GM21825 (cell line): ENCODE data around the gene IGFBP6.
A peak's percentile ranks its signal among the peaks of the same experiment; 100 is the strongest.

Experiments used
- ATAC-seq: cut with Tn5 transposase; IDR thresholded peaks from one replicate; pipeline ENCODE4 v1.9.1; 2021; ENCODE audit warnings: mild to moderate bottlenecking, moderate library complexity; ENCODE audit not compliant: unreplicated experiment

The IGFBP6 gene

GRCh38 chr12:53097564-53098353, at the start of gene IGFBP6:
TSS of gene IGFBP6 (plus strand) at chr12:53097667. CDS start at chr12:53097718, 51 bp downstream.
- peak; percentile 50 for ATAC-seq

DNA sequence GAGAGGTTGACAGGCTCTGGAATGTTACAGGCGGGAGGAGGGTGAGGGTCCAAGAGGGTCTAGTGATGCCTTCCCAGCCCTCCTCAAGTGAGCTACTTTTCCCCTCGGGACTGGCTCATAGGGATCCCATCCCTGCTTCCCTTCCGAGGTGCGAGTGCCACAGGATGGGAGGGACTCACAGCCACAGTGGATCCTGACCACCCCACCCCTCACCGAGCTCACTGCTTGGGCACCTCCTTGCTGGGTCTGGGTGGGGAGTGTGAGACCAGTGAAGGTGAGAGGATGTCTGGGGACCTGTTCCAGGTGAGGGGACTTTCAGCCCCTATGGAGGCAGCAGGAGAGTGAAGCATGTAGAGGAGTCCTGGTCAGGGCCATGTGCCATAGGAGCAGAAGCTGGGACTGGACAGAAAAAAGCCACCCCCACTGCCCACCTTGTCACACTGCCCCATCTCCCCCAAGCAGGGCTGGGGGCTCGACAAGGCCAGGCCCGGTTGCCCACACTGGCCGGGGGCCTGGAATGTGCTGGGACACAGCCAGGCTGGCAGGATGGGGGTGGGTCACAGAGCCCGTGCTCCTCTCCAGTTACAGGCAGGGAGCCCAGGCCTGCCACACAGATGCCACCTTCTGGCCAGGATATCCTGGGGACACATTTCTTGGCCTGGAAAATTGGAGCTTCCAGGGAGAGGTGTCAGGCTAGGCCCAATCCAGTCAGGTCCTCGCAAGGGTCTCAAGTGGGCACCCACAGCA, 49.3 kb upstream of the IGFBP6 start:
- no peak for ATAC-seq

GRCh38 chr12:53048780-53049401, 48.6 kb upstream of the IGFBP6 start:
- ATAC-seq, result no peak

DNA sequence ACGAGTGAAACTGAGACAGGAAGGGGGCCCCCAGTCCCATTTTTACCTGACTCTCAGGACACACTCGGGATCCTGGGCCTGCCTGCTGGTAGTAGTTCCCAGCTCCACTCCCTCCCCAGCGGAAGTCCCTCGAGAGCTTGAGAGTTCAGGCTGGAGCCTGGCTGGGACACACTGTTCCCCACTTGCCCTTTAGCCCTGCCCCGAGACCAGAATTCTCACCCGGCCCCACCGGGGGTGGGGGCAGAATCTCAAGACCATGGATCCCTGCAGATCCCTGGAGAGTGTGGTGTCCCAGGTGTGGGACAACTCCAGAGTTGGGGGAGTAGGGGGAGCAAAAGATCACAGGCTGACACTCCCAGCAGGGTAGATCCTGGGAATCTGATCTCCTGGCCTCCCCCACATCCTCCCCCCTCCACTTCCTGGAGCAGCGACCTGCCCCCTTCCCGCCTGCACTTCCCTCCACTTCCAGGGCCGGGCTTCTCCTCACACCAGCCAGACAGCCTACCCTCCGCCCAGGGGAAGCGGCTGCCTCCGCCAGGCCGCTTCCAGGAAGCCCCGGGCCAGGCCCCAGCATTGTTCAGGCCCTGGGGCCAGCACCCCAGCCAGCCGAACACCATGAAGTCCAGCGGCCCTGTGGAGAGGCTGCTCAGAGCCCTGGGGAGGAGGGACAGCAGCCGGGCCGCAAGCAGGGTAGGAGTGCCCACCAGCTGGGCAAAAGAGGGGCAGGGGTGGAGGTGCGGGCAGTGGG, 47.7 kb upstream of the IGFBP6 start, which contains the start of gene TNS2:
Gene TNS2 (plus strand): TSS at position 495 of the 748 bp plus-strand sequence. CDS start 121 bp downstream, at position 616.
- ATAC-seq, result no peak

- no peak for ATAC-seq
These were observed 46.9 kb upstream of the IGFBP6 start for GRCh38 chr12:53050426-53051057.

DNA sequence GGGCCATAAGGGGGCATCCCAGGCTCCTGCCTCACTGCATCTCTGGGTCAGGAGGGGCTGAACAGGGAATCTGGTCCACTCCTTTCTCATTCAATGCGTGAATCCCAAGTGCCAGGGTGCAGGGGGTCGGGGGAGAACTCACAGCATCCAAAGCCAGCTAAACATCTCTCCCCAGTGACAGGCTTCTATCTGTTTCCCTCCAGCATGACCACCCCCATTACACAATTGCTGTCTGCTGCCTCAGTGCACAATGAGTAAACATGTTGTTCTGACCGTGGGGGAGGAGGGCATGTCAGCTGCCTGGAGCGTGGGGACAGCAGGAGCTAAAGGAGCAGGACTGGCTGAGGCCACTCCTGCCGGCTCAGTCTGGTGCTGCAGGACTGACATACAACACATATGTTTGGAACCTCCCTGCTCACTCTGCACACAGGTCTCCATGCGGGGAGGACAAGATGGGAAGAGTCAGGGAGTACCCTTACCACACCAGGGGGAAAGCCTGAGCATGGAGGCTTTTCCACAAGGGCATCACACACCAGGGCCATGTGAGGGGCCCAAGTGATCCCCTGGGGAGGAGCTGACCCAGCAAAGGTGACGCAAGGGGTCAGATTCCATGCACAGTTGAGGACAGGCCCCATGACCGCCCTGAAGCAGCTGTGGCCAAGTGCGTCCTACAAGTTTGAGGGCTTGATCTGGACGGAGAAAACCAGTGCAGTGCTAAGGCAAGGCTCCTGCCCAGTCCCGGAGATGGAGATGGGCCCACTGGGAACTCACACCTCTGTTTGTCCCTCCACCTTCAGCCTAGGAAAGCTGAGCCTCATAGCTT, 46.2 kb upstream of the IGFBP6 start:
- no peak for ATAC-seq

DNA sequence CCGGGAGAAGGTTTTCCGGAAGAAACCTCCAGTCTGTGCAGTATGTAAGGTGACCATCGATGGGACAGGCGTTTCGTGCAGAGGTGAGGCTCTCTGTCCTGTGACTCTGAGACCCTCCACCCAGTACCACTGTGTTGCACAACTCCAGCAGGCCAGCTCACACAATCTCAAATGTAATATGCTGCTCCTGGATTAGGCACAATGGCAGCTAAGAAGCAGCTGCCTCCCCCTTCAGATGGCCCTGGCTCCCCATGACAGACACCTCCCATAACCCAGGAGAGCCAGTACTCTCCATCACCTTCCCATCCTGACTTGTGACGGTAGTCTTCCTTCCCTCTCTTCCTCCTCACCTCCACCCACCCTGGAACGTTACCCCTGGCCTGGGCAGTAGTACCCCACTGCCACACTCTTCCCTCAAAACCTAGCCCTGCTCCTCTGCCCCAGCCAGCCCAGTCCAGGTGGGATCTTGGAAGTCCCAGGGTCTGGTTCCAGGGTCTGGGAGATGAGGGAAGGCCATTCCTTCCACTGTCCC, 45.5 kb upstream of the IGFBP6 start:
- ATAC-seq, result no peak

GRCh38 chr12:53052419-53053217, 44.8 kb upstream of the IGFBP6 start:
- ATAC-seq, result no peak

GRCh38 chr12:53053218-53054111, 44.0 kb upstream of the IGFBP6 start:
- peak; percentile 1 for ATAC-seq

GRCh38 chr12:53054112-53054878, 43.2 kb upstream of the IGFBP6 start:
- peak; percentile 84 for ATAC-seq

- ATAC-seq, result no peak
These were observed 41.8 kb upstream of the IGFBP6 start for GRCh38 chr12:53055471-53056266.

GRCh38 chr12:53056296-53056695, 41.2 kb upstream of the IGFBP6 start:
- no peak for ATAC-seq

GRCh38 chr12:53056901-53057300, 40.6 kb upstream of the IGFBP6 start:
- ATAC-seq, result no peak

DNA sequence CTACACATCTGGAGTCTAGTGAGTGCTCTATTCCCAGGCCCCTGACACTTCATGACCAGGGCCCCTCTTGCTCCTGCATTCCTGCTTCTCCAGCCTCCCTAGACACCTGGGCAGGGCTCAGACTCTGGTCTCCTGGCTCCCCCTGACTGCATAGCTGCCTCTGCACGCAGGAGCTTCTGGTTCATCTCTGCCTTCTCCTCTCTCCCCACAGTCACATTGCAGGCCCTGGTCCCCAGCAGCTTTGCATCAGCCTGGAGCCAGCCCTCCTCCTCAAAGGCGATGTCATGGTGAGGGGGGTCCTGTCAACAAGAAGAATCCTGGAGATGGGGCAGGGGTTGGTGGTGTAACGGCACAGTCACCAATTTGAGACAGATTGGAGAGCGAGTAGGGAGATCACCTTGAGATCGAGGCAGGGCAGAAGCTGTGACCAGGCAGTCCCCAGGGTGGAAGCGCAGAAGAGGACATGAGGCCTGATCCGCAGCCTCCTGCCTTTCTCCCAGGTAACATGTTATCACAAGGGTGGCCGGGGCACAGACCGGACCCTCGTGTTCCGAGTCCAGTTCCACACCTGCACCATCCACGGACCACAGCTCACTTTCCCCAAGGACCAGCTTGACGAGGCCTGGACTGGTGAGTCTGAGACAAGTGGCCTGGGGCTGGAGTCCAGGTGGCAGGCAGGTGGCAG, 39.5 kb upstream of the IGFBP6 start:
- ATAC-seq, result no peak

GRCh38 chr12:53058674-53059433, 38.6 kb upstream of the IGFBP6 start:
- ATAC-seq, result no peak
